Activated CD8-positive, alpha-beta memory T cell treated with anti-CD3 and anti-CD28 coated beads, Interleukin-2, amount 10 ng/mL, durations not matched to agents 7 days and 5 days (primary cell): ENCODE data around the gene PIN1. TPM values are rescaled to one million over a fixed set of nuclear protein-coding genes. Genes with fewer than 3 reads are reported as not detected.
A peak's percentile ranks its signal among the peaks of the same experiment; 100 is the strongest.
"Not testable (repeated sequence)": the region's sequence is repeated elsewhere in the genome, so short reads cannot be mapped to it uniquely, and the experiment has no call there.

ENCODE experiments used
- ATAC-seq: fragments of 150-1000 bp; cut with Tn5 transposase; one replicate; pipeline ENCODE4 v1.10.0; 2021; ENCODE audit warnings: moderate library complexity
- CTCF ChIA-PET: fragments of 350-600 bp; sonication (Branson Sonifier 250); formaldehyde crosslinking; loops from one replicate; lab custom pipeline; 2021; ENCODE audit warnings: antibody characterized with exemption; lab: Charles Lee
- DNase-seq: peaks from one replicate; pipeline ENCODE4 v3.0.0-alpha.2; 2020
- H3K27ac Mint-ChIP-seq: one replicate; pipeline ENCODE4 v1.8.0; 2021; ENCODE audit warnings: mild to moderate bottlenecking, mixed read lengths
- H3K27me3 Mint-ChIP-seq: one replicate; pipeline ENCODE4 v1.8.0; 2021; ENCODE audit warnings: mixed read lengths
- H3K36me3 Mint-ChIP-seq: one replicate; pipeline ENCODE4 v1.8.0; 2021; ENCODE audit warnings: mild to moderate bottlenecking, mixed read lengths
- H3K4me1 Mint-ChIP-seq: one replicate; pipeline ENCODE4 v1.8.0; 2021; ENCODE audit warnings: mixed read lengths
- H3K4me3 Mint-ChIP-seq: one replicate; pipeline ENCODE4 v1.8.0; 2021; ENCODE audit warnings: mild to moderate bottlenecking, moderate library complexity, mixed read lengths
- H3K9me3 Mint-ChIP-seq: one replicate; pipeline ENCODE4 v1.8.0; 2022; ENCODE audit warnings: low read depth, mixed read lengths
- total RNA-seq, 2 experiments: library from RNA; stranded (reverse); gene quantifications; one replicate each; pipeline ENCODE4 v1.2.3, GENCODE V29; 2021

The PIN1 gene
- total RNA-seq, 2 experiments from 2014 or later = 103 to 116 TPM

- peak; percentile 94 for DNase-seq
- no peaks in the 10 kb centered on the region for H3K27me3 Mint-ChIP-seq
- peaks cover 37% of the 10 kb centered on the region for H3K4me1 Mint-ChIP-seq
- no peaks in the 10 kb centered on the region for H3K36me3 Mint-ChIP-seq
- peak overlapping the region; percentile 71 for H3K27ac Mint-ChIP-seq
- H3K4me3 Mint-ChIP-seq = no peak overlapping the region
- CTCF ChIA-PET = interaction anchor here (0.7 to 3.4 kb wide), 12 partner anchors 14 to 570 kb away, joined by 3 to 14 read pairs (median 4); partner anchors contain the start of genes UBL5, ZNF121 and ZNF846
- no peaks in the 10 kb centered on the region for H3K9me3 Mint-ChIP-seq
- peak; percentile 46 for ATAC-seq
Observed at GRCh38 chr19:9796113-9796773, 38.9 kb upstream of the PIN1 start.

GRCh38 chr19:9797871-9798270 lies 37.2 kb upstream of the PIN1 start:
- no peaks in the 10 kb centered on the region for H3K9me3 Mint-ChIP-seq
- no peaks in the 10 kb centered on the region for H3K27me3 Mint-ChIP-seq
- CTCF ChIA-PET = interaction anchor here (1.0 to 3.4 kb wide), 6 partner anchors 108 to 593 kb away, joined by 3 to 11 read pairs (median 4); no protein-coding TSS in a partner anchor
- H3K4me3 Mint-ChIP-seq = no peak overlapping the region
- DNase-seq = no peak
- no peak overlapping the region for H3K27ac Mint-ChIP-seq
- H3K36me3 Mint-ChIP-seq = peaks cover 5% of the 10 kb centered on the region
- ATAC-seq = no peak
- H3K4me1 Mint-ChIP-seq = peaks cover 33% of the 10 kb centered on the region

DNA sequence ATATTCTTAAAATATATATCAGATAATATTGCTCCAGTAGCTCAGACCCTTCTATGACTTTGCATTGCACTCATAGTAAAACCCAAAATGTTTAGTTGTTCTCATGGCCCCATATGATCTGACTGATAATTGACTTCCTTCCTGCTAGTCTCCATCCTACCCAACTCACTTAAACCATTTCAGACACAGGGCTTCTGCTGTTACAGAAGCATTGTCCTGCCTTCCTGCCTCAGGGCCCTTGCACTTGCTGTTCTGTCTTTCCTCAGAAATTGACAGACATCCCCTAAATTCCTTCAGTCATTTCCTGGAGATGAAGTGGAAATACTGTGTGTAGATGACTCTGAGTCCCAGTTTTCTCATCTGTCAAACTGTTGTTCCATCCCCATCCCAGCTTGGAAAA lies 36.0 kb upstream of the PIN1 start:
- Mint-ChIP-seq H3K27me3 (no peaks in the 10 kb centered on the region), H3K9me3 (no peaks in the 10 kb centered on the region), H3K4me3 (no peak overlapping the region), H3K27ac (peak overlapping the region; percentile 20), H3K4me1 (peaks cover 27% of the 10 kb centered on the region), H3K36me3 (peaks cover 9% of the 10 kb centered on the region)
- CTCF ChIA-PET = interaction anchor here (0.6 to 3.4 kb wide), 7 partner anchors 9 to 957 kb away, joined by 3 to 11 read pairs (median 5); no protein-coding TSS in a partner anchor
- DNase-seq (no peak), ATAC-seq (peak; percentile 37)

DNA sequence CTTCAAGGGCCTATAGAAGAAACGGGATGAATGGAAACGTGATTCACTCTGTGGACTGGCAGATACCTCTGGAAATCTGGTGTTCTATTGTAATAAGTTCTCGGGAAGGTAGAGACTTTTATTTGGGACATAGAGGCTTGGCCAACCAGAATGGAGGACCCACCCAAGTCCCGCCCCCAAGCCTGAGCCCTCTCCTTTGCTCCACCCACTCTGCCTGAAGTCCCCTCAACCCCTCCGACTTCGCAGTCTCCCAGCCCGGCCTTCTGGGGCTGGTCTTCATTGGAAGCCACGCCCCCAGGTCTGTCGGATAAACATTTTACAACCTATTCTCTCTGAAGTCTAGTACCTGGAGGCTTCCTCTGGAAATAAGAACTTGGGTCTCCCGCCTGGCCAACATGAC lies 33.1 kb upstream of the PIN1 start:
- CTCF ChIA-PET = no interaction called here
- no peaks in the 10 kb centered on the region for H3K27me3 Mint-ChIP-seq
- DNase-seq (no peak), ATAC-seq (no peak)
- no peak overlapping the region for H3K4me3 Mint-ChIP-seq
- no peaks in the 10 kb centered on the region for H3K9me3 Mint-ChIP-seq
- peaks cover 19% of the 10 kb centered on the region for H3K4me1 Mint-ChIP-seq
- H3K27ac Mint-ChIP-seq = no peak overlapping the region
- peaks cover 15% of the 10 kb centered on the region for H3K36me3 Mint-ChIP-seq

DNA sequence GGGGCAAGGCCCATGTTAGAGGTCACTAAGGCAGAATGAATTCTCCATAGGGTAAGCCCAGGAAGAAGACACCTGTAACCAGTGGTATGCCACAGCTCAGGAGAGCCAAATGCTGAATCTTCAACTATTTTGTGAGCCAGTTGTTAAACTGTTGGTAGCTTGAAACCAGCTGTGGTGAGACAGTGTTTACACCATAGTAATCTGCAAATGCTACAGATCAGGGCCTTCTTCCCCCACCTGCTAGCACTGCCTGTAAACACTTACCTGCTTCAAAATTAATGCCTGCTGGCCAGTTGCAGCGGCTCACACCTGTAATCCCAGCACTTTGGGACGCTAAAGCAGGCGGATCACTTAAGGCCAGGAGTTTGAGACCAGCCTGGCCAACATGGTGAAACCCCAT lies 28.3 kb upstream of the PIN1 start:
- CTCF ChIA-PET = interaction anchor here (1.2 kb wide), 1 partner anchor 220 kb away, joined by 3 read pairs; no protein-coding TSS in a partner anchor
- peaks cover 3% of the 10 kb centered on the region for H3K4me1 Mint-ChIP-seq

GRCh38 chr19:9808855-9809824 lies 26.0 kb upstream of the PIN1 start:
- Mint-ChIP-seq H3K27ac (peak overlapping the region; percentile 18), H3K9me3 (peaks cover 2% of the 10 kb centered on the region), H3K4me3 (no peak overlapping the region), H3K4me1 (peaks cover 6% of the 10 kb centered on the region), H3K36me3 (peaks cover 31% of the 10 kb centered on the region), H3K27me3 (no peaks in the 10 kb centered on the region)
- ATAC-seq = no peak
- CTCF ChIA-PET = no interaction called here
- DNase-seq = no peak

More for the DNA sequence above, 28.3 kb upstream of the PIN1 start:
- Mint-ChIP-seq H3K27ac (no peak overlapping the region), H3K4me3 (no peak overlapping the region), H3K9me3 (no peaks in the 10 kb centered on the region), H3K36me3 (peaks cover 28% of the 10 kb centered on the region), H3K27me3 (no peaks in the 10 kb centered on the region)
- ATAC-seq (no peak), DNase-seq (no peak)

GRCh38 chr19:9811139-9811538 lies 24.0 kb upstream of the PIN1 start:
- Mint-ChIP-seq H3K36me3 (peaks cover 42% of the 10 kb centered on the region), H3K4me3 (no peak overlapping the region), H3K4me1 (peaks cover 6% of the 10 kb centered on the region), H3K9me3 (peaks cover 6% of the 10 kb centered on the region), H3K27ac (no peak overlapping the region), H3K27me3 (no peaks in the 10 kb centered on the region)
- CTCF ChIA-PET = interaction anchor here (1.0 kb wide), 1 partner anchor 15 kb away, joined by 3 read pairs; no protein-coding TSS in a partner anchor
- ATAC-seq (no peak), DNase-seq (no peak)

DNA sequence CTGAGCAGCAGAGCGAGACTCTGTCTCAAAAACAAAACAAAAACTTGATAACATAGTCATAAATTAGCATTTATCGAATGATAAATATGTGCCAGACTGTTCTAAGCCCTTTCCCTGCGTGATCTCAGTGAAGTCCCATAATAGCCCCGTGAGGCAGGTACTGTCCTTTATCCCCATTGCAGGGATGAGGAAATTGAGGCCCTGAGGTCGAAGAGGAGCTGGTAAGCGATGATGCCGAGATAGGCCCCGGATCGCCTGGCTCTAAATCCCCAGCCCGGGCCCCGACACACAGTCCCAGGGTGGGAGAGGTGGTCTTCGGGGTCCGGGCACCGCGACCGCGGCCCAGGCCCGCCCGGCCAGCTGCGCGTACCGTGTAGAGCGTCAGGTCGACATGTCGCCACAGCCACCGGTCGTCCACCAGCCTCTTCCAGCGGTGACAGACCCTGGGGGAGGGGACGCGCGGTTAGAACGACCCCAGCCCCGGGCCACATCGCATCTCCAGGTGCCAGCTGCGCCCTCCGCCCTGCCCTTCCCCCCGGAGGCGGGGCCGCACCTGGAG lies 16.9 kb upstream of the PIN1 start:
- Mint-ChIP-seq H3K27me3 (no peaks in the 10 kb centered on the region), H3K36me3 (peaks cover 33% of the 10 kb centered on the region), H3K4me3 (peak overlapping the region; percentile 86), H3K9me3 (peaks cover 9% of the 10 kb centered on the region), H3K27ac (peak overlapping the region; percentile 92), H3K4me1 (peaks cover 30% of the 10 kb centered on the region)
- ATAC-seq (no peak), DNase-seq (no peak)
- CTCF ChIA-PET = interaction anchor here (0.6 to 2.0 kb wide), 7 partner anchors 8 to 613 kb away, joined by 3 to 9 read pairs (median 3); partner anchors contain the start of gene PIN1

DNA sequence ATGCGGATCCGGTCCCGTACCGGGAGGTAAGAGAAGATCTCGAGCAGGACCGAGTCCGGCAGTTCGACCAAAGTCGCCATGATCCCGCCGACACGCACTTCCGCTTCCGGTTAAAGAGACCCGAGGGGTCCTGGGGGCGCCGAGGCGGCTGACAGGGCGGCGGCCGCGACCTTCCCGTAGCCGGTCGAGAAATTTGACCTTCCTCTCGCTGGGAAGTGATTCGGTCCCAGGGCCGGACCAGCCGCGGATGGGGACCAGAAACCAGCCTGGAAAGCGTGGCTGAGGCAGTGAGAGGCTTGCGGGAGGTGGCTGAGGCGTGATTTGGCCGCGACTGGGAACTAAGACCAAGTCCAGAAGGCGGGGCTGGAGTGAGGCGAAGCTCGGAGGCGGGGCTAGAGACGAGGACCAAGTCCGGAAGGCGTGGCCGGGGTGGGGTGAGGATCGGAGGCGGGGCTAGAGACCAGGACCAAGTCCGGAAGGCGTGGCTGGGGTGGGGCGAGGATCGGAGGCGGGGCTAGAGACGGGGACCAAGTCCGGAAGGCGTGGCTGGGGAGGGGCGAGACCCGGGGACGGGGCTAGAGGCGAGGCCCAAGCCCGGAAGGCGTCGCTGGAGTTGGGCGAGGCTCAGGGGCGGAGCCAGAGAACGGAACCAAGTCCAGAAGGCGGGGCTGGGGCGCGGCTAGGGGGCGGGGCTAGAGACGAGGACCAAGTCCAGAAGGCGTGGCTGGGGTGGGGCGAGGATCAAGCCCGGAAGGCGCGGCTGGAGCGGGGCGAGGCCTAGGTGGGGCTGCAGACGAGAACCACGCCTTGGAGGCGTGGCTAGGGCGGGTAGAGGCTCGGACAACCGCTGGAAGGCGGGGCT lies 16.2 kb upstream of the PIN1 start, which contains the start of gene FBXL12:
Gene FBXL12, minus strand, starts transcription at position 346 of the 862 bp plus-strand sequence. Its CDS starts 266 bp downstream, at position 80.
- Mint-ChIP-seq H3K4me3 (peak within 1 kb of the TSS; percentile 86), H3K36me3 (peaks cover 31% of the 10 kb centered on the region), H3K4me1 (peaks cover 30% of the 10 kb centered on the region), H3K9me3 (peaks cover 7% of the 10 kb centered on the region), H3K27me3 (no peaks in the 10 kb centered on the region), H3K27ac (peak within 1 kb of the TSS; percentile 92)
- DNase-seq = peak; percentile 100
- CTCF ChIA-PET = interaction anchor here (0.6 to 2.0 kb wide), 8 partner anchors 7 to 1238 kb away, joined by 3 to 9 read pairs (median 3); partner anchors contain the start of gene PIN1
- ATAC-seq = peak; percentile 90

GRCh38 chr19:9819596-9819909 lies 15.6 kb upstream of the PIN1 start:
- CTCF ChIA-PET = interaction anchor here (0.6 to 2.0 kb wide), 4 partner anchors 7 to 1238 kb away, joined by 3 to 9 read pairs (median 4); partner anchors contain the start of gene PIN1

DNA sequence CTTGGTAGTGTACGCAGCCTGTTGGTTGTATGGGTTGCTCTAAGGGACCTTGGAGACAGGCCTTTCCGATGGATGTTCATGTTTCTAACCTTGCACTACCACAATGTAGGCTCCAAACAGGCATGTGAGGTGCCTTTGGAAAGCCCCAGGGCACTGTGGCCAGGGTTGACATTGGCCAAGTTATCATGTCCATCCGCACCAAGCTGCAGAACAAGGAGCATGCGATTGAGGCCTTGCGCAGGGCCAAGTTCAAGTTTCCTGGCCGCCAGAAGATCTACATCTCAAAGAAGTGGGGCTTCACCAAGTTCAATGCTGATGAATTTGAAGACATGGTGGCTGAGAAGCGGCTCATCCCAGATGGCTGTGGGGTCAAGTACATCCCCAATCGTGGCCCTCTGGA lies 15.1 kb upstream of the PIN1 start:
- DNase-seq, ATAC-seq, H3K27me3 Mint-ChIP-seq, H3K9me3 Mint-ChIP-seq: not testable (repeated sequence)
- Mint-ChIP-seq H3K4me3 (peak overlapping the region; percentile 86), H3K27ac (peak overlapping the region; percentile 92), H3K36me3 (peaks cover 22% of the 10 kb centered on the region), H3K4me1 (peaks cover 29% of the 10 kb centered on the region)
- CTCF ChIA-PET = interaction anchor here (1.6 kb wide), 1 partner anchor 194 kb away, joined by 4 read pairs; no protein-coding TSS in a partner anchor

More at GRCh38 chr19:9819596-9819909, 15.6 kb upstream of the PIN1 start:
- peaks cover 7% of the 10 kb centered on the region for H3K9me3 Mint-ChIP-seq
- DNase-seq (no peak), ATAC-seq (no peak)
- peaks cover 27% of the 10 kb centered on the region for H3K36me3 Mint-ChIP-seq
- H3K4me3 Mint-ChIP-seq = peak overlapping the region; percentile 86
- peak overlapping the region; percentile 92 for H3K27ac Mint-ChIP-seq
- H3K27me3 Mint-ChIP-seq = no peaks in the 10 kb centered on the region
- H3K4me1 Mint-ChIP-seq = peaks cover 29% of the 10 kb centered on the region

GRCh38 chr19:9823816-9824215 lies 11.3 kb upstream of the PIN1 start:
- peaks cover 12% of the 10 kb centered on the region for H3K36me3 Mint-ChIP-seq
- H3K4me3 Mint-ChIP-seq = no peak overlapping the region
- DNase-seq = no peak
- no peaks in the 10 kb centered on the region for H3K9me3 Mint-ChIP-seq
- peaks cover 29% of the 10 kb centered on the region for H3K4me1 Mint-ChIP-seq
- H3K27me3 Mint-ChIP-seq = no peaks in the 10 kb centered on the region
- no peak overlapping the region for H3K27ac Mint-ChIP-seq
- no peak for ATAC-seq
- CTCF ChIA-PET = no interaction called here
